Astrocyte of the cerebellum (primary cell): ENCODE results near the gene TDRD10.
"Not testable (repeated sequence)": the region's sequence is repeated elsewhere in the genome, so short reads cannot be mapped to it uniquely, and the experiment has no call there.

Source experiments
- DNase-seq: peaks from one replicate; pipeline ENCODE4 v3.0.0-alpha.2; 2011; ENCODE audit warnings: low read depth
- H3K4me3 ChIP-seq: 2 replicates; pipeline ENCODE4 v1.5.1; 2011; ENCODE audit warnings: mild to moderate bottlenecking, low read depth, low read length, moderate library complexity
- CTCF ChIP-seq: IDR thresholded peaks from 2 replicates; pipeline ENCODE4 v1.5.1; 2012; ENCODE audit warnings: low read length, low read depth, moderate library complexity, mild to moderate bottlenecking; ENCODE audit errors: missing control alignments
- in situ Hi-C: cut with HindIII; loops from 2 replicates; pipeline ENCODE4 v1.10.0; 2017; ENCODE audit warnings: low sequenced_read_pairs

TDRD10 gene

GRCh38 chr1:154478639-154479038, 23.4 kb upstream of the TDRD10 start:
- in situ Hi-C loops: no loop called here
- DNase-seq: no peak
- no peak for TF ChIP-seq CTCF

GRCh38 chr1:154479764-154480421, 22.1 kb upstream of the TDRD10 start:
- DNase-seq: peak; percentile 74
- H3K4me3 ChIP-seq: no peak overlapping the region
- TF ChIP-seq CTCF: peak; percentile 92
- in situ Hi-C loops: loop anchor here (5.0 kb wide), 1 partner anchor 77 kb away; the partner anchor contains the start of gene UBE2Q1

More at GRCh38 chr1:154478639-154479038, 23.4 kb upstream of the TDRD10 start:
- no peak overlapping the region for H3K4me3 ChIP-seq

- DNase-seq: no peak
- TF ChIP-seq CTCF: no peak
- H3K4me3 ChIP-seq: no peak overlapping the region
- in situ Hi-C loops: loop anchor here (5.0 kb wide), 1 partner anchor 76 kb away; the partner anchor contains the start of gene UBE2Q1
Measured at GRCh38 chr1:154481053-154481452, 21.0 kb upstream of the TDRD10 start.

GRCh38 chr1:154483941-154484803, 17.8 kb upstream of the TDRD10 start:
- TF ChIP-seq CTCF: no peak
- DNase-seq: peak; percentile 62

GRCh38 chr1:154485106-154485505, 16.9 kb upstream of the TDRD10 start:
- in situ Hi-C loops: no loop called here
- DNase-seq: no peak
- no peak overlapping the region for H3K4me3 ChIP-seq
- TF ChIP-seq CTCF: no peak

More at GRCh38 chr1:154483941-154484803, 17.8 kb upstream of the TDRD10 start:
- no peak overlapping the region for H3K4me3 ChIP-seq
- in situ Hi-C loops: loop anchor here (5.0 kb wide), 1 partner anchor 73 kb away; the partner anchor contains the start of gene UBE2Q1

- DNase-seq: no peak
- TF ChIP-seq CTCF: no peak
- no peak overlapping the region for H3K4me3 ChIP-seq
- in situ Hi-C loops: no loop called here
Measured at GRCh38 chr1:154485910-154486496, 16.0 kb upstream of the TDRD10 start.

GRCh38 chr1:154486756-154487155, 15.3 kb upstream of the TDRD10 start:
- H3K4me3 ChIP-seq, in situ Hi-C loops, DNase-seq: not testable (repeated sequence)
